Renal pelvis (tissue), 4 donors: ENCODE results near the gene TEX2. TPM values are rescaled to one million over a fixed set of nuclear protein-coding genes. Genes with fewer than 3 reads are reported as not detected.
A peak's percentile ranks its signal among the peaks of the same experiment; 100 is the strongest.

ENCODE experiments used
- DNase-seq: peaks from one replicate; pipeline ENCODE4 v3.0.0-alpha.2; 2013
- polyA plus RNA-seq, 3 donors: library from polyadenylated mRNA; unstranded; fragments of 120-200 nt; gene quantifications; one replicate each; pipeline ENCODE4 v1.2.1, GENCODE V29; 2013; ENCODE audit not compliant: insufficient read length in 3 of 3

The TEX2 gene
- polyA plus RNA-seq, 3 donors = 24.1 to 30.4 (median 27.1) TPM

GRCh38 chr17:64148017-64148631, 114.9 kb downstream of the TEX2 start:
- DNase-seq = no peak

GRCh38 chr17:64147110-64148016, 115.7 kb downstream of the TEX2 start:
- DNase-seq = no peak

- no peak for DNase-seq
These were observed 116.5 kb downstream of the TEX2 start for GRCh38 chr17:64146418-64147109.

GRCh38 chr17:64145751-64146417, 117.2 kb downstream of the TEX2 start:
- peak; percentile 99 for DNase-seq

- DNase-seq = no peak
These were observed 117.7 kb downstream of the TEX2 start for GRCh38 chr17:64145375-64145750.

GRCh38 chr17:64139542-64139941, 123.5 kb downstream of the TEX2 start:
- no peak for DNase-seq

GRCh38 chr17:64138441-64138840, 124.6 kb downstream of the TEX2 start:
- DNase-seq = no peak

GRCh38 chr17:64135000-64135399, 128.1 kb downstream of the TEX2 start:
- no peak for DNase-seq

GRCh38 chr17:64134216-64134970, 128.7 kb downstream of the TEX2 start:
- DNase-seq = no peak

- peak; percentile 76 for DNase-seq
These were observed 129.4 kb downstream of the TEX2 start for GRCh38 chr17:64133546-64134215.

GRCh38 chr17:64131606-64132270, 131.3 kb downstream of the TEX2 start:
- no peak for DNase-seq

GRCh38 chr17:64130559-64131001, 132.5 kb downstream of the TEX2 start:
- peak; percentile 69 for DNase-seq

GRCh38 chr17:64129765-64130558, 133.1 kb downstream of the TEX2 start, which contains the start of gene ERN1:
Gene ERN1, minus strand, starts transcription at chr17:64130144. Its CDS starts 115 bp downstream, at chr17:64130029.
- DNase-seq = peak; percentile 91

- DNase-seq = no peak
These were observed 133.6 kb downstream of the TEX2 start for GRCh38 chr17:64129515-64129764.

GRCh38 chr17:64128787-64129514, 134.1 kb downstream of the TEX2 start:
- DNase-seq = no peak

- no peak for DNase-seq
These were observed 136.1 kb downstream of the TEX2 start for GRCh38 chr17:64126918-64127317.

GRCh38 chr17:64125937-64126336, 137.1 kb downstream of the TEX2 start:
- no peak for DNase-seq

- DNase-seq = no peak
These were observed 138.5 kb downstream of the TEX2 start for GRCh38 chr17:64124609-64125008.

- DNase-seq = no peak
These were observed 139.9 kb downstream of the TEX2 start for GRCh38 chr17:64123114-64123513.
